NB4 (cell line): Measurements from ENCODE around the gene ERGIC2.
"Not testable (repeated sequence)": the region's sequence is repeated elsewhere in the genome, so short reads cannot be mapped to it uniquely, and the experiment has no call there.

Source experiments
- DNase-seq: peaks from one replicate; pipeline ENCODE4 v3.0.0; 2010; ENCODE audit warnings: low read depth
- H3K4me3 ChIP-seq: one replicate; pipeline ENCODE4 v1.5.1; 2011; ENCODE audit warnings: mild to moderate bottlenecking, low read depth, low read length, moderate library complexity
- CTCF ChIP-seq: IDR thresholded peaks from one replicate; pipeline ENCODE4 v1.5.1; 2012; ENCODE audit warnings: low read depth, low read length
- MYC ChIP-seq: IDR thresholded peaks from 2 replicates; pipeline ENCODE4 v1.6.1; 2011; ENCODE audit warnings: low read depth, low read length
- POLR2A ChIP-seq: IDR thresholded peaks from 2 replicates; pipeline ENCODE4 v1.6.1; 2011; ENCODE audit warnings: mild to moderate bottlenecking; ENCODE audit not compliant: insufficient read length; ENCODE audit errors: extremely low read depth
- TF ChIP-seq, protein P1 (sequence below): IDR thresholded peaks from 2 replicates; pipeline ENCODE4 v1.6.1; 2011; ENCODE audit warnings: low read depth, low read length

Gene ERGIC2

GRCh38 chr12:29304388-29304787 is 76.6 kb downstream of the ERGIC2 start:
- TF ChIP-seq CTCF, result no peak
- no peak for TF ChIP-seq MYC
- TF ChIP-seq POLR2A, result no peak
- TF ChIP-seq, protein P1, sequence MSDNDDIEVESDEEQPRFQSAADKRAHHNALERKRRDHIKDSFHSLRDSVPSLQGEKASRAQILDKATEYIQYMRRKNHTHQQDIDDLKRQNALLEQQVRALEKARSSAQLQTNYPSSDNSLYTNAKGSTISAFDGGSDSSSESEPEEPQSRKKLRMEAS, result no peak
- DNase-seq, result no peak
- no peak overlapping the region for H3K4me3 ChIP-seq

GRCh38 chr12:29301114-29301513 is 79.9 kb downstream of the ERGIC2 start:
- DNase-seq, result no peak
- TF ChIP-seq POLR2A (no peak), CTCF (no peak), MYC (no peak)
- TF ChIP-seq, protein P1, result no peak

DNA sequence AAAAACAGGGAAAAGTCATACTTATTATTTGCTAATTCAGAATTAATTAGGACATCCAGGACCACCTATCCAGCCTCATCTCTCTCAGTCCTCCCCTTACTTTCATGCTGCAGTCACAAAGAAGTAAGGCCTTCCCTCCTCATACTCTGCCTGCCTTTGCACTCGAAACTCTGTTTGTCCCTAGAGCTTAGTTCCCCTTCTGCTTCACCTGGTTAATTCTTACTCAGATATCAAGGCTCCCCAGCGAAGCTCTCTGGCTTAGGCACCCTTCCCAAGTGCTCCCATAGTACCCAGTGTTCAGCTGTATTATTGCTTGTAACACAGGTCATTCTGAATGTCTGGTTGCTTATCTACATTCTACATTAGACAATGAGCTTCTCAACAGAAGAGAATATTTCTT is 81.3 kb downstream of the ERGIC2 start:
- no peak overlapping the region for H3K4me3 ChIP-seq
- peak; percentile 35 for DNase-seq
- TF ChIP-seq, protein P1, result no peak
- TF ChIP-seq CTCF, result no peak
- no peak for TF ChIP-seq POLR2A
- no peak for TF ChIP-seq MYC

More at GRCh38 chr12:29301114-29301513, 79.9 kb downstream of the ERGIC2 start:
- H3K4me3 ChIP-seq, result no peak overlapping the region

DNA sequence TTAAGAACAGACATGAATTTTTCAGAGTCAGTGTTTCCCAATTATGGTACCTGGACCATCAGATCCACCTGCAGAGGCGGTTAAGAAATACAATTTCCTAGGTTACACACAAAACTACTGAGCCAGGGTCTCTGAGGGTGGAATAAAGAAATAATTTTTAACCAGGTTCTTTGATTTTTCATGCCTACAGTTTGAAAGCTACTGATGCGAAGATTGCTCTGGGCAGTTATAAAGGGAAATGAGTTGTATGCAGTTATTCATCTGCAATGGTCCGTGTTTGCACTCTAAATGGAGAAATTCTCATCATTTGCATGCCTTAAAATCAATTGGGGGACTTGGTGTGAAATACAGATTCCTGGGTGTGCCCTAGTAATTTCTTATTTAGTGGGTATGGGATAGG is 89.7 kb downstream of the ERGIC2 start:
- H3K4me3 ChIP-seq, result no peak overlapping the region
- TF ChIP-seq POLR2A (no peak), MYC (no peak), CTCF (no peak)
- TF ChIP-seq, protein P1, result no peak
- DNase-seq, result no peak

- DNase-seq, H3K4me3 ChIP-seq: not testable (repeated sequence)
Measured at GRCh38 chr12:29290475-29290874, 90.5 kb downstream of the ERGIC2 start.

DNA sequence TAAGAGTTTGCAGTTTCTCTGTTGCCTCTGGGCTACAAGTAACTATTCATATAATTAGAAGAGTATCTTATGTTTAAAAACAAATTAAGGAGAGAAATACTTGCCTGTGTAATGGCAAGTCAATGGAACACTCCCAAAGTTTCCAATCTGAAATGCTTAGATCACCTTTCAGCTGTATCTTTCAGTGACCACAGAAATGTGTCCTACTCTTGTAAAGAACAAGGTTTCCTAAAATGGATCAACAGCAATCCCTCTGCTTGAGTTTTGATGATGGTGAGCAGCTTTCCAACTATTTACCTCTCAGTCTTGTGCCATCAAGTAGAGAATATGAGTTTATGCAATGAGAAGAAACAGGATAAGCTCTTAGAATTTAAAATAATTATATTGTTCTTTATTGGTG is 92.9 kb downstream of the ERGIC2 start:
- no peak for DNase-seq
- H3K4me3 ChIP-seq, result no peak overlapping the region
- TF ChIP-seq, protein P1, result no peak
- TF ChIP-seq CTCF (no peak), POLR2A (no peak), MYC (no peak)
